Stomach (tissue), 9 donors: ENCODE results near the gene GRIK5. TPM values are rescaled to one million over a fixed set of nuclear protein-coding genes. Genes with fewer than 3 reads are reported as not detected.

Experiments used
- DNase-seq, 2 donors: peaks; one replicate each; pipeline versions ENCODE4 v3.0.0 to v3.0.0-alpha.2; 2013 to 2019
- H3K27ac ChIP-seq, 5 donors: fragments of 200-600 bp in 4 of 5; sonication (generic) in 4 of 5; one replicate each; pipeline ENCODE4 v1.5.1; 2013 to 2019; ENCODE audit warnings: mild to moderate bottlenecking in 1 of 5, moderate library complexity in 1 of 5
- H3K27me3 ChIP-seq, 3 donors: fragments of 200-600 bp; sonication (generic); one replicate each; pipeline ENCODE4 v1.5.1; 2017 to 2019; ENCODE audit warnings: mixed run types in 1 of 3
- H3K36me3 ChIP-seq, 4 donors: fragments of 200-600 bp; sonication (generic); 1 replicate in 3 of 4; 2 replicates in 1 of 4; pipeline ENCODE4 v1.5.1; 2016 to 2019
- H3K4me1 ChIP-seq, 4 donors: fragments of 200-600 bp; sonication (generic); one replicate each; pipeline ENCODE4 v1.5.1; 2016 to 2019
- H3K4me3 ChIP-seq, 4 donors: fragments of 200-600 bp; sonication (generic) in 3 of 4; one replicate each; pipeline ENCODE4 v1.5.1; 2016 to 2019; ENCODE audit warnings: mild to moderate bottlenecking in 1 of 4
- H3K9me3 ChIP-seq, 4 donors: fragments of 200-600 bp; sonication (generic); one replicate each; pipeline ENCODE4 v1.5.1; 2016 to 2019
- CTCF ChIP-seq, 7 experiments: fragments of 450-650 bp in 4 of 7; fragments of 200-600 bp in 3 of 7; sonication (generic) in 3 of 7; IDR thresholded peaks; one replicate each; pipeline ENCODE4 v1.5.1; 2016 to 2019; ENCODE audit warnings: antibody characterized with exemption in 7 of 7, control low read depth in 2 of 7, mild to moderate bottlenecking in 1 of 7
- EP300 ChIP-seq: sonication (generic); formaldehyde crosslinking; IDR thresholded peaks from one replicate; pipeline ENCODE4 v1.6.1; 2017; ENCODE audit warnings: antibody characterized with exemption
- POLR2A ChIP-seq, 4 donors: fragments of 450-650 bp; IDR thresholded peaks; one replicate each; pipeline ENCODE4 v1.6.1; 2016; ENCODE audit warnings: antibody characterized with exemption in 4 of 4, control low read depth in 2 of 4, mild to moderate bottlenecking in 1 of 4, moderate library complexity in 1 of 4
- POLR2AphosphoS5 ChIP-seq, 3 donors: sonication (generic); formaldehyde crosslinking; IDR thresholded peaks; one replicate each; pipeline ENCODE4 v1.6.1; 2016; ENCODE audit warnings: antibody characterized with exemption in 3 of 3
- WGBS, 5 donors: extraction: QIAGEN DNeasy Blood & Tissue Kit in 3 of 5; methylation state at CpG; one replicate each; pipeline versions ENCODE4 v1.1.5 to v1.1.7; 2013 to 2018; 5-methylcytosine and 5-hydroxymethylcytosine counted together
- intact Hi-C: fragments of 100-400 bp; cut with DNase I; formaldehyde crosslinking; loops from one replicate; pipeline ENCODE4 v1.15.1; 2023; ENCODE audit warnings: low total_unique reads
- polyA plus RNA-seq, 3 donors: library from polyadenylated mRNA; stranded (reverse); fragments of 200-250 nt; gene quantifications; one replicate each; pipeline ENCODE4 v1.2.3, GENCODE V29; 2013
- total RNA-seq, 5 donors: library from RNA; depleted of rRNA; stranded (reverse); fragments of >200 nt; gene quantifications; one replicate each; pipeline versions ENCODE4 v1.1.0 to v1.2.3, GENCODE V29; 2014 to 2016
- donor health status: healthy with polysubstance abuse.
- donor health status: Bipolar disorder and iron deficiency.
- donor health status: healthy.

The GRIK5 gene
- total and polyA plus RNA-seq, 8 donors: 0.92 to 74.1 (median 4.2) TPM

- TF ChIP-seq CTCF (IDR thresholded peaks at IDR 0.05) (no peak), POLR2A (IDR thresholded peaks at IDR 0.05) (no peak), POLR2AphosphoS5 (IDR thresholded peaks at IDR 0.05) (no peak), EP300 (no peak)
- H3K36me3 ChIP-seq: no peaks in the 10 kb centered on the region
- intact Hi-C loops: no loop called here
- no peak overlapping the region for H3K4me3 ChIP-seq
- peaks cover 7 to 46% (median 43%) of the 10 kb centered on the region in 3 donors for H3K27me3 ChIP-seq
- DNase-seq: no peak
- 78 to 92% (median 85%) methylated on average over 4 of the region's 4 CpGs for WGBS, 5 donors
- H3K27ac ChIP-seq: no peak overlapping the region
- peaks cover 10 to 16% (median 13%) of the 10 kb centered on the region in 4 donors for H3K4me1 ChIP-seq
- H3K9me3 ChIP-seq: no peaks in the 10 kb centered on the region
These were observed 80.0 kb downstream of the GRIK5 start for GRCh38 chr19:41990028-41990427.

GRCh38 chr19:41988947-41989346 is 81.1 kb downstream of the GRIK5 start:
- Histone ChIP-seq H3K4me1 (peaks cover 6 to 10% (median 7%) of the 10 kb centered on the region in 4 donors), H3K27me3 (peaks cover 0 to 35% (median 32%) of the 10 kb centered on the region in 3 donors), H3K4me3 (no peak overlapping the region), H3K27ac (no peak overlapping the region), H3K36me3 (no peaks in the 10 kb centered on the region), H3K9me3 (no peaks in the 10 kb centered on the region)
- TF ChIP-seq EP300 (no peak), POLR2A (IDR thresholded peaks at IDR 0.05) (no peak), CTCF (IDR thresholded peaks at IDR 0.05) (no peak), POLR2AphosphoS5 (IDR thresholded peaks at IDR 0.05) (no peak)
- DNase-seq: no peak
- 82 to 93% (median 85%) methylated on average over 8 to 9 of the region's 9 CpGs for WGBS, 5 donors
- intact Hi-C loops: no loop called here

- Histone ChIP-seq H3K4me1 (no peaks in the 10 kb centered on the region), H3K36me3 (no peaks in the 10 kb centered on the region), H3K9me3 (no peaks in the 10 kb centered on the region), H3K27ac (no peak overlapping the region), H3K4me3 (no peak overlapping the region), H3K27me3 (peaks cover 0 to 19% (median 17%) of the 10 kb centered on the region in 3 donors)
- no peak for DNase-seq
- no peak for TF ChIP-seq EP300
- no peak for TF ChIP-seq POLR2A (IDR thresholded peaks at IDR 0.05)
- TF ChIP-seq CTCF (IDR thresholded peaks at IDR 0.05): no peak
- TF ChIP-seq POLR2AphosphoS5 (IDR thresholded peaks at IDR 0.05): no peak
- 76 to 89% (median 85%) methylated on average over 8 to 10 of the region's 10 CpGs for WGBS, 5 donors
- intact Hi-C loops: no loop called here
These were observed 82.7 kb downstream of the GRIK5 start for GRCh38 chr19:41987141-41987860.

- H3K36me3 ChIP-seq: no peaks in the 10 kb centered on the region
- TF ChIP-seq POLR2AphosphoS5 (IDR thresholded peaks at IDR 0.05): no peak
- TF ChIP-seq POLR2A (IDR thresholded peaks at IDR 0.05): no peak
- TF ChIP-seq CTCF (IDR thresholded peaks at IDR 0.05): no peak
- TF ChIP-seq EP300: no peak
- DNase-seq: no peak
- no peak overlapping the region for H3K27ac ChIP-seq
- H3K27me3 ChIP-seq: peaks cover 0 to 6% (median 0%) of the 10 kb centered on the region in 3 donors
- H3K4me1 ChIP-seq: no peaks in the 10 kb centered on the region
- no peaks in the 10 kb centered on the region for H3K9me3 ChIP-seq
- intact Hi-C loops: no loop called here
- WGBS, 5 donors: 82 to 90% (median 87%) methylated on average over 12 to 17 of the region's 17 CpGs
- H3K4me3 ChIP-seq: no peak overlapping the region
These were observed 85.0 kb downstream of the GRIK5 start for GRCh38 chr19:41984961-41985360.
